ENCODE data around the gene RUNX1.

- TF ChIP-seq CEBPZ (IDR thresholded peaks at IDR 0.05; ENCODE audit: low read depth, low read length), result no peak
- no peak for TF ChIP-seq NRF1 (conservative IDR thresholded peaks at IDR 0.05; ENCODE audit: low read depth, low read length)
- TF ChIP-seq EP300 (IDR thresholded peaks at IDR 0.05; ENCODE audit: borderline replicate concordance in 1 of 2, control insufficient read depth in 1 of 2, low read depth in 2 of 2, low read length in 2 of 2), result no peak
- no peak for TF ChIP-seq POLR2AphosphoS5 (IDR thresholded peaks at IDR 0.05; ENCODE audit: low read length)
- TF ChIP-seq SMAD1 (IDR thresholded peaks at IDR 0.05; ENCODE audit: low read depth, partially characterized antibody), result no peak
- TF ChIP-seq ZBTB11 (CRISPR knock-in tag; IDR thresholded peaks at IDR 0.05), result no peak
- TF ChIP-seq EGR1 (IDR thresholded peaks at IDR 0.05; ENCODE audit: borderline replicate concordance in 1 of 2, low read depth in 2 of 2, low read length in 2 of 2), result no peak
- TF ChIP-seq ZZZ3 (IDR thresholded peaks at IDR 0.05; ENCODE audit: control insufficient read depth, insufficient read length, low read depth), result no peak
- TF ChIP-seq CTCF (IDR thresholded peaks at IDR 0.05 in 2 of 3, conservative IDR thresholded peaks at IDR 0.05 in 1 of 3; ENCODE audit: control insufficient read depth in 2 of 3, extremely low read depth in 1 of 3, insufficient read depth in 1 of 3, low read depth in 3 of 3, low read length in 3 of 3), result no peak
- no peak for TF ChIP-seq HDGF (IDR thresholded peaks at IDR 0.05)
- no peak for TF ChIP-seq USF1 (IDR thresholded peaks at IDR 0.05; ENCODE audit: borderline replicate concordance, extremely low read length, insufficient read depth, low read depth, low read length)
Measured at GRCh38 chr21:35021546-35021945, 27.6 kb downstream of the RUNX1 start.

Data from GM12878 (cell line).